Left ventricle myocardium inferior (tissue), 1 donor: ENCODE measurements around the gene BSCL2. TPM values are rescaled to one million over a fixed set of nuclear protein-coding genes. Genes with fewer than 3 reads are reported as not detected.
A peak's percentile ranks its signal among the peaks of the same experiment; 100 is the strongest.
"Not testable (repeated sequence)": the region's sequence is repeated elsewhere in the genome, so short reads cannot be mapped to it uniquely, and the experiment has no call there.

ENCODE experiments used
- DNase-seq: peaks from one replicate; pipeline ENCODE4 v3.0.0-alpha.2; 2020
- H3K27ac ChIP-seq: fragments of 200-600 bp; replicated peaks from 2 replicates; pipeline ENCODE4 v1.8.0; 2021
- H3K27me3 ChIP-seq: fragments of 200-600 bp; 2 replicates; pipeline ENCODE4 v1.8.0; 2021; ENCODE audit warnings: low read depth
- H3K36me3 ChIP-seq: fragments of 200-600 bp; 2 replicates; pipeline ENCODE4 v1.8.0; 2021
- H3K4me1 ChIP-seq: fragments of 200-600 bp; 2 replicates; pipeline ENCODE4 v1.8.0; 2021
- H3K4me3 ChIP-seq: fragments of 200-600 bp; 2 replicates; pipeline ENCODE4 v1.8.0; 2021; ENCODE audit warnings: mild to moderate bottlenecking, moderate library complexity
- H3K9me3 ChIP-seq: fragments of 200-600 bp; replicated peaks from 2 replicates; pipeline ENCODE4 v1.8.0; 2021
- intact Hi-C: fragments of 100-400 bp; cut with micrococcal nuclease; formaldehyde crosslinking; loops from one replicate; pipeline ENCODE4 v1.11.0; 2022
- total RNA-seq: library from RNA; stranded (reverse); fragmentation: NEBNext Ultra II Directional; extraction: Animal tissue kit (Norgen Biotek cat#: 25700); gene quantifications from one replicate; pipeline ENCODE4 v1.2.1, GENCODE V29; 2021
- TF ChIP-seq, protein P1 (sequence below): fragments of 200-600 bp; IDR thresholded peaks from 2 replicates; pipeline ENCODE4 v1.8.0; 2021; ENCODE audit warnings: antibody characterized with exemption, mild to moderate bottlenecking, borderline replicate concordance
- donor health status: DM: no; HTN: yes; CAD: no; lungs with severe emphysema.

BSCL2 gene
- total RNA-seq, 1 donor from 2014 or later, result 18.4 TPM

- Histone ChIP-seq H3K4me1 (peaks cover 41% of the 10 kb centered on the region), H3K27ac (peak overlapping the region; percentile 98), H3K4me3 (no peak overlapping the region), H3K36me3 (peaks cover 14% of the 10 kb centered on the region), H3K27me3 (no peaks in the 10 kb centered on the region), H3K9me3 (no peaks in the 10 kb centered on the region)
- TF ChIP-seq, protein P1, sequence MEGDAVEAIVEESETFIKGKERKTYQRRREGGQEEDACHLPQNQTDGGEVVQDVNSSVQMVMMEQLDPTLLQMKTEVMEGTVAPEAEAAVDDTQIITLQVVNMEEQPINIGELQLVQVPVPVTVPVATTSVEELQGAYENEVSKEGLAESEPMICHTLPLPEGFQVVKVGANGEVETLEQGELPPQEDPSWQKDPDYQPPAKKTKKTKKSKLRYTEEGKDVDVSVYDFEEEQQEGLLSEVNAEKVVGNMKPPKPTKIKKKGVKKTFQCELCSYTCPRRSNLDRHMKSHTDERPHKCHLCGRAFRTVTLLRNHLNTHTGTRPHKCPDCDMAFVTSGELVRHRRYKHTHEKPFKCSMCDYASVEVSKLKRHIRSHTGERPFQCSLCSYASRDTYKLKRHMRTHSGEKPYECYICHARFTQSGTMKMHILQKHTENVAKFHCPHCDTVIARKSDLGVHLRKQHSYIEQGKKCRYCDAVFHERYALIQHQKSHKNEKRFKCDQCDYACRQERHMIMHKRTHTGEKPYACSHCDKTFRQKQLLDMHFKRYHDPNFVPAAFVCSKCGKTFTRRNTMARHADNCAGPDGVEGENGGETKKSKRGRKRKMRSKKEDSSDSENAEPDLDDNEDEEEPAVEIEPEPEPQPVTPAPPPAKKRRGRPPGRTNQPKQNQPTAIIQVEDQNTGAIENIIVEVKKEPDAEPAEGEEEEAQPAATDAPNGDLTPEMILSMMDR, result no peak
- DNase-seq, result no peak
- intact Hi-C loops, result no loop called here
Observed at GRCh38 chr11:62752177-62752785, 45.1 kb upstream of the BSCL2 start.

DNA sequence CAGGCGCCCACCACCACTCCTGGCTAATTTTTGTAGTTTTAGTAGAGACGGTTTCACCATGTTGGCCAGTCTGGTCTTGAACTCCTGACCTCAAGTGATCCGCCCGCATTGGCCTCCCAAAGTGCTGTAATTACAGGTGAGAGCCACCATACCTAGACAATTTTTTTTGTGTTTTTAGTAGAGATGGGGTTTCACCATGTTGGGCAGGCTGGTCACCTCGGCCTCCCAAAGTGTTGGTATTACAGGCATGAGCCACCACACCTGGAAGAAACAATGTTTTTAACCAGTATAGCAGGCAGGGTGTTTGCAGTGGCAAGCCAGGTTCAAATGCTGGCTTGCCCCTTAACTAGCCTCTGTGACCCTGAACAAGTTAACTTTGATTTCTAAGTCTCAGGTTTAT lies 42.7 kb upstream of the BSCL2 start:
- H3K9me3 ChIP-seq, H3K27ac ChIP-seq, H3K4me3 ChIP-seq, intact Hi-C loops, DNase-seq, H3K27me3 ChIP-seq: not testable (repeated sequence)
- Histone ChIP-seq H3K4me1 (peaks cover 41% of the 10 kb centered on the region), H3K36me3 (peaks cover 14% of the 10 kb centered on the region)

- Histone ChIP-seq H3K27me3 (no peaks in the 10 kb centered on the region), H3K27ac (no peak overlapping the region), H3K9me3 (no peaks in the 10 kb centered on the region), H3K36me3 (peaks cover 8% of the 10 kb centered on the region), H3K4me1 (peaks cover 25% of the 10 kb centered on the region), H3K4me3 (no peak overlapping the region)
- TF ChIP-seq, protein P1, result no peak
- intact Hi-C loops, result no loop called here
- DNase-seq, result no peak
Observed at GRCh38 chr11:62747475-62748160, 40.4 kb upstream of the BSCL2 start.

- intact Hi-C loops, result no loop called here
Observed at GRCh38 chr11:62737196-62737595, 30.0 kb upstream of the BSCL2 start.

GRCh38 chr11:62732830-62733229 lies 25.6 kb upstream of the BSCL2 start:
- intact Hi-C loops, result no loop called here
- TF ChIP-seq, protein P1, result no peak
- H3K4me1 ChIP-seq, result peaks cover 41% of the 10 kb centered on the region
- H3K27ac ChIP-seq, result no peak overlapping the region
- no peaks in the 10 kb centered on the region for H3K9me3 ChIP-seq
- H3K4me3 ChIP-seq, result no peak overlapping the region
- H3K36me3 ChIP-seq, result peaks cover 60% of the 10 kb centered on the region
- H3K27me3 ChIP-seq, result no peaks in the 10 kb centered on the region
- DNase-seq, result no peak

More at GRCh38 chr11:62737196-62737595, 30.0 kb upstream of the BSCL2 start:
- Histone ChIP-seq H3K4me3 (no peak overlapping the region), H3K27me3 (no peaks in the 10 kb centered on the region), H3K9me3 (no peaks in the 10 kb centered on the region), H3K36me3 (peaks cover 86% of the 10 kb centered on the region), H3K4me1 (peaks cover 4% of the 10 kb centered on the region), H3K27ac (no peak overlapping the region)
- TF ChIP-seq, protein P1, result no peak
- no peak for DNase-seq

- H3K4me3 ChIP-seq, result peak overlapping the region; percentile 91
- H3K27ac ChIP-seq, result not testable (repeated sequence)
- H3K4me1 ChIP-seq, result peaks cover 63% of the 10 kb centered on the region
Observed at GRCh38 chr11:62730076-62730475, 22.9 kb upstream of the BSCL2 start.

More at GRCh38 chr11:62730076-62730475, 22.9 kb upstream of the BSCL2 start:
- H3K27me3 ChIP-seq, H3K9me3 ChIP-seq, DNase-seq, intact Hi-C loops: not testable (repeated sequence)
- peaks cover 33% of the 10 kb centered on the region for H3K36me3 ChIP-seq
